Peyer's patch (tissue), 4 donors: ENCODE results near the gene BICD2.

Experiments used
- POLR2A ChIP-seq, 2 donors: fragments of 450-650 bp; IDR thresholded peaks; one replicate each; pipeline ENCODE4 v1.5.1; 2017; ENCODE audit warnings: antibody characterized with exemption in 2 of 2, mild to moderate bottlenecking in 2 of 2, moderate library complexity in 2 of 2
- TF ChIP-seq, protein P1 (sequence below), 6 experiments: fragments of 450-650 bp in 4 of 6; fragments of 200-600 bp in 2 of 6; sonication (generic) in 1 of 6; IDR thresholded peaks; one replicate each; pipeline ENCODE4 v1.5.1; 2017 to 2019; ENCODE audit warnings: antibody characterized with exemption in 6 of 6, mild to moderate bottlenecking in 3 of 6, moderate library complexity in 1 of 6

GRCh38 chr9:92680166-92681119 is 84.2 kb downstream of the BICD2 start:
- TF ChIP-seq, protein P1, sequence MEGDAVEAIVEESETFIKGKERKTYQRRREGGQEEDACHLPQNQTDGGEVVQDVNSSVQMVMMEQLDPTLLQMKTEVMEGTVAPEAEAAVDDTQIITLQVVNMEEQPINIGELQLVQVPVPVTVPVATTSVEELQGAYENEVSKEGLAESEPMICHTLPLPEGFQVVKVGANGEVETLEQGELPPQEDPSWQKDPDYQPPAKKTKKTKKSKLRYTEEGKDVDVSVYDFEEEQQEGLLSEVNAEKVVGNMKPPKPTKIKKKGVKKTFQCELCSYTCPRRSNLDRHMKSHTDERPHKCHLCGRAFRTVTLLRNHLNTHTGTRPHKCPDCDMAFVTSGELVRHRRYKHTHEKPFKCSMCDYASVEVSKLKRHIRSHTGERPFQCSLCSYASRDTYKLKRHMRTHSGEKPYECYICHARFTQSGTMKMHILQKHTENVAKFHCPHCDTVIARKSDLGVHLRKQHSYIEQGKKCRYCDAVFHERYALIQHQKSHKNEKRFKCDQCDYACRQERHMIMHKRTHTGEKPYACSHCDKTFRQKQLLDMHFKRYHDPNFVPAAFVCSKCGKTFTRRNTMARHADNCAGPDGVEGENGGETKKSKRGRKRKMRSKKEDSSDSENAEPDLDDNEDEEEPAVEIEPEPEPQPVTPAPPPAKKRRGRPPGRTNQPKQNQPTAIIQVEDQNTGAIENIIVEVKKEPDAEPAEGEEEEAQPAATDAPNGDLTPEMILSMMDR (IDR thresholded peaks at IDR 0.05): no peak
- no peak for TF ChIP-seq POLR2A (IDR thresholded peaks at IDR 0.05)
